ENCODE data around the gene CLCNKA.

CLCNKA gene

GRCh38 chr1:16066245-16066644 is 44.4 kb downstream of the CLCNKA start:
- DNase-seq = no peak

DNA sequence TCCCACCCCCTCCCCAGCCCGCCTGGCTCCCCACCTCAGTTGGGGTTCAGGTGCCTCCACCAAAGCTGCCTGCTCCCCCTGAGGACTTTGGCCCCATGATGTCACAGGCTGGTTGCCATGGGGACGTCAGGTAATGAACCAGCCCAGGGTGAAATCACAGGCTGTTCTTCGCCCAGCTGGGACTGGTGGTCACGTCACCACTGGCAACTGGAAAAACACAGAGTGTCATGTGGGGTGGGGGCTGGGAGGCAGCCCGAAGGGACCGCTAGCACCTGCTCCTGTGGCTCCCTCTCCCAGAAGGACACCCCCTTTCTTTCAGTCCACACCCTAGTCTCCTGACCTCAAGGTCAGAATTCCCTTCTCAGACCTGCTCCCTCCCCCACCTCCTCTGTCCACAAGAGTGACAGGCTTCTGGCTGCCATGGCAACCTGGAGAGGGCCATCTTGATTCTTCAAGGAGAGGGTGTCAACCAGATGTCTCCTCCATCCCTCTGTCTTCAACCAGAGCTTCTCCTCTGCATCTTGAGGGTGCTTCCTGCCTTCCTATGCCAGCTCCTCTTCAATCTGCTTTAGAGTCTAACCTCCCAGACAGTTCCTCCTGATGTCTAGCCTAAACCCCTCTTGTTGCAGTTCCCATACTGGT is 45.4 kb downstream of the CLCNKA start:
- DNase-seq = no peak

- DNase-seq = no peak
These were observed 46.1 kb downstream of the CLCNKA start for GRCh38 chr1:16067933-16068332.

GRCh38 chr1:16068356-16069270 is 46.8 kb downstream of the CLCNKA start:
- DNase-seq = no peak

GRCh38 chr1:16070640-16071355 is 49.0 kb downstream of the CLCNKA start:
- DNase-seq = no peak

DNA sequence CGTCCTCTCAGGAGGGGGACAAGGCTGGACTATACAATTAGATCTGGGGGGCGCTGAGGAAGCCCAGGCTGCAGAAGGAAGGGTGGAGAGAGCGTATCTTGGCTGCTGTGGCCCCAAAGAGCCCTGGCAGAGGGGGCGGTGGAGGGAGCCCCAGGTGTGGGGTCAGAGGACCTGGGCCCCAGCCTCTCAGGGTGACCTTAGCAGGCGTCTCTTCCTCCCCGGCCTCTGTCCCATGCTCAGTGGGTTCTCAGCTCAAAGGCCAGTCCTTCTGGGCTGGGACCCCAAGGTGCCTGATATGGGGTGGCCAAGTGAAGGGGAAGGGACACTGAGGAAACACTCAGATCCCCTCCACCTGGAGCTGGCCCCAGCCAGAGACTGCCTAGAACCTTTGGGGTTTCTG is 49.8 kb downstream of the CLCNKA start:
- no peak for DNase-seq

DNA sequence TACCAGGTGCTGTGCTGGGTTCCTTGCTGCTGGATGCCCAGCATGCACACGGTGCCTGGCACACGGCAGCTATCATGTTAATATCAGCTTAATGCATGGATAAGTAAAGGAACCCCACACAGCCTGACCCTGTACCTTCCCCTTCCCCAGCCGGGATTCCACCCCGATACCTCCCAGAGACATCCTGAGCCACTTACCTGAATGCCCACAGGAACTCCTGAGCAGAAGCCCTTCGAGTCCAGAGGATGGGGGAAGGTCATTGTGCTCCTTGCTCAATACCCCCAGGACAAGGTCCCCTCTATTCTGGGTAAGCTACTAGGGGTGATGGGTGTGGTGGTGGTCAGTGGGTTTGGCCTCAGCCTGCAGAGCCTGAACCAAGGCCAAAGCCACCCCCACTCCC is 50.3 kb downstream of the CLCNKA start:
- no peak for DNase-seq

DNA sequence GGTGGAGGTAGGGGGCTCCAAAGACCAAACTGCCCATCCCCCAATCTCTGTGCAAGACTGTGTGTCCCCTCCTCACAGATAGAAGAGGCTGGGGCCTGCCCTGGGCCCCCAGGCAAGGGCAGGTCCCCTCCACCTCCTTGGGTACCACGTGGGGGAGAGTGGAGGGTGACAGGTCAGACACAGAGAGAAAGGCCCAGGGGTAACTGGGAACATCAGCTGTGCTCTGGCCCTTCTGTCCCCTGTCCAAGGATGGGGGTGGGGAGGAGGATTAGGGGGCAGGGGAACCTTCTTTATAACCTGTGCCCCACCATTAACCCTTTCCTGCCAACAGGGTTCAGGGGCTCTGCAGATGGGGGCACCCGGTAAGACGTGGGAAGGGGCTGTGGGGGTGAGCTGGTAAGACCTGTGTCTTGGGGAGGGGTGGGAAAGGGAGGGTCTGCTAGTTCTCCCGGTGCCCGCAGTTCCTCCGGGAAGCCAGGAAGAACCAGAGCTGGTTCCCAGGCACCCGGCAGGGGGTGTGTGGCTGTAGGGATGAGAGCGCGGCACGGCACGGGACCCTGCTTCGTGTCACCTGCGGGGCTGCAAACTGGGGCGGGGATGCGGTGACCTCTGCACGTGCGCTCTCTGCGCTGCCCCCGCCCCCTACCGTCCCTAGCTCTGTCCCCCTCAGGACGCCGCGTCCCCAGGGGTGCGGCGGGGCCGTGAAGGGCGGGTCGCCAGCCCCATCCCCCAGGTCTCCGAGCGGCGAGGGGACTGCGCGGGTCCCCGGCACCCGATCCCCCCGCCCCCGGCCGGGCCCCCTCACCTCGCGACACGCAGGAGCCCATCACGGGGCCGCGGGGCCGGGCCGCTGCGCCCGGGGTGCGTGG is 51.0 kb downstream of the CLCNKA start:
- no peak for DNase-seq

DNA sequence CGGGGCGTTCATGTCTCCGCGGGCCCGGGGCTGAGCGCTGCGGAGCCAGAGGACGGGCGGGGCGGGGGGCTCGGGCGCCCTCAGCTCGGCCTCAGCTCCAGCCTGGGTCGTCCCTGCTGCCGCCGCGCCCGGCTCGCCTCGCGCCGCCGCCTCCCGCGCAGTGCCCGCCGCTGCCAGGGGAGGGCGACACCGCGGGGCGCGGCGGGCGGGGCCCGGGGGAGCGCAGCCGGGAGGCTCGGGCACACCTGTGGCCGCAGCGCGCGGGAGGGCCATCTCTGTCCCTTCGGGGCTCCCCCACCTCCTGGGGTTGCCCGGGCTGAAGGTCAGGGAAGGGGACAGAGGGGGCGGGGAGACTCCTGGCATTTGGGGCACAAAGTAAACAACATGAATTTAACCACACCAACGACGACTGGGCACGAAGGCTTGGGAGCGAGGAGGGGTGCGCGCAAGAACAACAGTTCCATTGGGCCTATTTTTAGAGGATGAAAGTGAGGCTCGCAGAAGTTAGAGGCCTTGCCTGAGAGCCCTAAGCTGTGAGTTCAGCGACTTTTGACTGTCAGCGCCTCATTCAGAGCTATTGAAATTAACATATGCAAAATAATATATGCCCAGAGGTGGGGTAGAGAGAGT is 51.8 kb downstream of the CLCNKA start, which contains the start of gene FAM131C:
Gene FAM131C, minus strand, starts transcription at position 162 of the 630 bp plus-strand sequence. CDS start 209 bp downstream, outside the sequence.
- no peak for DNase-seq

- DNase-seq = no peak
These were observed 52.4 kb downstream of the CLCNKA start for GRCh38 chr1:16074217-16074616.

DNA sequence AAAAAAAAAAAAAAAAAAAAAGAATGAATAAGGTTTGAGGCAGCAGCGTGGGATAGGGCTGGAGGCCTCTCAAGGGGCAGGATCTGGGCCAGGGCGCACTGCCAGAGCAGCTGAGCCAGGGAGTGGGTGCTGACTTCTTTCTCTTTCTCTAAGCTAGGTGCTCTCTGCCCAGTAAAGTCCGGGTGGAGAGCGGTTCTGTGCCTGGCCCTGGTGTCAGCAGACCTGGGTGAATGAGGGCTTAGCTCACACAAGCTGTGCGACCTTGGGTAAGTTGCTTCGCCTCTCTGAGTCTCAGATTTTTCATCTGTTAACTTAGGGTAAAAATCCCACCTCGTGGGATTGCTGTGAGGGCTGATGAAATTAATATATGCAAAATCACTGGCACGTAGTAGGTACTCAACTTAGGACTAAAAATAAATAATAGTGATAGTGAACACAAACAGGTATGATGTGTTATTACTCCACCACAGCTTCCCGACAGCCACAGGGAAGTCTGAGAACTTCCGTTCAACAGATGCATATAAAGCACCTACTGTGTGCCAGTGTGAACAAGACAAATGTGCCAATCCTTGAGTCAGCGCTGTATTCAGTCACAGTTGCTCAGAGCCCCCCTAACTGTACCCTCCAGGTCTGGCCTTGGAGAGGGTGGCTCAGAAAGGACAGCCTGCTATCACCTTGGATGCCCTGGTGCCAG is 53.6 kb downstream of the CLCNKA start:
- DNase-seq = no peak

- no peak for DNase-seq
These were observed 54.4 kb downstream of the CLCNKA start for GRCh38 chr1:16076031-16076864.

GRCh38 chr1:16076865-16077238 is 55.0 kb downstream of the CLCNKA start:
- no peak for DNase-seq

DNA sequence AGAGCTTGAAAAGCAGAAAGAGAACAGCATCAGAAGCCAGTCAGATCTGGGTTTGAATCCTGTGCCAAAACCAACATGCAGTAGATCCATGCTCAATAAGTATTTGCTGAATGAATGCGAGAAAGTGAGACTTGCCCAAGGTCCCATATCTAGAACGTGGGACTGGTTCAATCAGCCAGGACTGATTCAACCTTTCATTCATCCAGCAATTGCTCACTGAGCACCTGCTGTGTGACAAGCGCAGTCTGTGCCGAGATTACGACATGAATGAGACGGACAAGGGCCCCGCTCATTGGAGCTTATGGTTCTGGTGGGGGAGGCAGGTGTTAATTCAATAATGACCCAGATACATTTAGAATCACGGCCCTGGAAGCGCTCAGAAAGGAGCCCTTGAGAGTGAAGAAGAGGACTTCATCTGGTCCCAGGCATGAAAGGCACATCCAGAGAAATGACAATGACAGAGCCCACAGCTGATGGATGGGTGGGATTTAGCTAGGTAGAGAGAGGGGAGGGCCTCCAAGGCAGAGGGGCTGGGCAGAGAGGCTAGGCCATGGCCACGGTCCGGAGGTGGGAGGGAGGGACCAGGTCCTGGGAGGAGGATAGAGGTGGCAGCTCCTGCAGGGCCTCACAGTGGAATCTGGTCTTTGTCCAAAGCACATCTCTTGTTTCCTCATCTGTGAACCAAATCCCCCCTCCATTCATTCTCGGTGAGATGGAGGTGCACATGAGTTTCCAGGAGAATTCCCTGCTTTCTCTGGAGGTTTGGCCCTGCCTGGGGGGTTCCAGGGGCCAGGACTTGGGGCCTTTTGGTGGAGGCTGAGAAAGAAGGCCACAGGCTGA is 55.8 kb downstream of the CLCNKA start:
- DNase-seq = no peak

GRCh38 chr1:16078925-16079656 is 57.3 kb downstream of the CLCNKA start:
- DNase-seq = no peak

- no peak for DNase-seq
These were observed 58.8 kb downstream of the CLCNKA start for GRCh38 chr1:16080422-16081150.

DNA sequence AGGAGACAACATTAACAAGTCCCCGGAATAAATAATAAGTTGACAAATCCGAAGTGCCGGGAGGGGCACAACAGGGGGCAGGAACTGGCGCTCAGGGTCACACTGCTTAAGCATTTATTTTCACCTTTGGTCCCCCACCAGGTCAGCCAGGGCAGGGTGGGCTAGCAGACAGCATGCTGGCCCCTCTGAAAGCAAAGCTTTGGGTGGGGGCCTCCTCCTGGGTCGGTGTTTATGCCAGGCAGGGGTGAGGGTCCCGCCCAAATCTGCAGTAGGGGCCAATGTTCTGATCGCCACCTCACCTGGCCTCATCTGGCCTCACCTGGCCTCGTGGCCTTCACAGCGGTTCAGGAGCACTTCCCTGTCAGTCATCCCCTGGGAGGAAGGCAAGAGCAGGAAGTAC is 59.8 kb downstream of the CLCNKA start:
- no peak for DNase-seq
